Left lobe of liver (tissue), 2 donors: ENCODE results near the gene XPO5. TPM values are rescaled to one million over a fixed set of nuclear protein-coding genes. Genes with fewer than 3 reads are reported as not detected.
"Not testable (repeated sequence)": the region's sequence is repeated elsewhere in the genome, so short reads cannot be mapped to it uniquely, and the experiment has no call there.

Experiments
- ATAC-seq: fragments of 200-7000 bp; cut with Tn5 transposase; one replicate; pipeline ENCODE4 v1.9.1; 2020; ENCODE audit warnings: mild to moderate bottlenecking, moderate library complexity
- DNase-seq: peaks from one replicate; pipeline ENCODE4 v3.0.0-alpha.2; 2020; ENCODE audit warnings: low spot score
- total RNA-seq: library from RNA; stranded (reverse); gene quantifications from one replicate; pipeline ENCODE4 v1.2.1, GENCODE V29; 2021
- donor health status: DM: no; HTN: no; CAD: no; lungs with moderate emphysema.
- donor health status: DM: no; HTN: yes; CAD: no.

XPO5 gene
- total RNA-seq, 1 donor from 2014 or later: 14.6 TPM

DNA sequence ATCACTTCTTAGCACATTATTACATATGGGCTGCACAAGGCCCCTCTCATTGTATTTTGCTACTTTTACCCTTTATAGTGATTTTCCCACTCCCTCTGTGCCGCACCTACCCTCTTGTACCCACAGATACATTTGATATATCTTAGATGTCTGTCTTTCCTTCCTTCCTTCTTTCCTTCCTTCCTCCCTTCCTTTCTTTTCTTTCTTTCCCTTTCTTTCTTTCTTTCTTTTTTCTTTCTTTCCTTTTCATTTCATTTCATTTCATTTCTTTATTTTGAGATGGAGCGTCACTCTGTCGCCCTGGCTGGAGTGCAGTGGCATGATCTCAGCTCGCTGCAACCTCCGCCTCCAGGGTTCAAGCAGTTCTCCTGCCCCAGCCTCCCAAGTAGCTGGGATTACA lies 12.4 kb upstream of the XPO5 start:
- DNase-seq: no peak
- no peak for ATAC-seq

DNA sequence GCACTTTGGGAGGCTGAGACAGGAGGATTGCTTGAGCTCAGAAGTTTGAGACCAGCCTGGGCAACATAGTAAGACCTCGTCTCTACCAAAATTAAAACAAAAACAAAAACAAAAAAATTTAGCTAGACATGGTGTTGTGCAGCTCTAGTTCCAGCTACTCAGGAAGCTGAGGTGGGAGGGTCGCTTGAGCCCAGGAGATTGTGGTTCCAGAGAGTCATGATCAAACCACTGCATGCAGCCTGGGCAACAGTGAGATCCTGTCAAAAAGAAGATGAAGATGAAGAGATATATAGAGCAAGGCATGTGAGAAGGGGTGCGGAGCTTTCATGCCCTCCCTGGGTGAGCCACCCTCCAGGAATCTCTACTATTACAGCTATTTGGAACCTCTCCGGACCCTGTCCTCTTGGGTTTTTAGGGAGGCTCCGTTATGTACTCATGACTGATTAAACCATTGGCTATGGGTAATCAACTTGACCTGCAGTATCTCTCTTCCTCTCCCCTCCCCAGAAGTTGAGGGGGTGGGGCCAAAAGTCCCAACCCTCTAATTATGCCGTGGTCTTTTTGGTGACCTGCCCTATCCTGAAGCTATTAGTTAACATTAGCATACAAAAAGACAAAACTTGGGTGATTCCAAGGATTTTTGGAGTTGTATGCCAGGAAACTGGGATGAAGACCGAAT lies 9.2 kb upstream of the XPO5 start:
- no peak for DNase-seq

DNA sequence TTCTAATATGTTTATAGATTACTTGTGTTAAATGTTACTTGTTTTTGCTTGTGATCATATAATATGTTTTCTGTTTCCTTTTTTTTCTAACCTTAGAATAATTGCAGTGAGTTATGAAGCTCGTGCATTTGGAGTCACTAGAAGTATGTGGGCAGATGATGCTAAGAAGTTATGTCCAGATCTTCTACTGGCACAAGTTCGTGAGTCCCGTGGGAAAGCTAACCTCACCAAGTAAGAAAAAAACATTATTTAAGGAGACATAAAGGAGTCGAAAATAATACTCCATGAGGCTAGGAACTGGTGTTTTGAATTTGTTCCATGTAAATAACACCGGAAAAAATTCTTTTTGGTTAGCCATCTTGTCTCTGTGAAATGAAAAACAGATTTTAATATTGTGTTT lies 7.1 kb upstream of the XPO5 start:
- DNase-seq (no peak), ATAC-seq (no peak)

More for the DNA sequence above, 9.2 kb upstream of the XPO5 start:
- no peak for ATAC-seq

DNA sequence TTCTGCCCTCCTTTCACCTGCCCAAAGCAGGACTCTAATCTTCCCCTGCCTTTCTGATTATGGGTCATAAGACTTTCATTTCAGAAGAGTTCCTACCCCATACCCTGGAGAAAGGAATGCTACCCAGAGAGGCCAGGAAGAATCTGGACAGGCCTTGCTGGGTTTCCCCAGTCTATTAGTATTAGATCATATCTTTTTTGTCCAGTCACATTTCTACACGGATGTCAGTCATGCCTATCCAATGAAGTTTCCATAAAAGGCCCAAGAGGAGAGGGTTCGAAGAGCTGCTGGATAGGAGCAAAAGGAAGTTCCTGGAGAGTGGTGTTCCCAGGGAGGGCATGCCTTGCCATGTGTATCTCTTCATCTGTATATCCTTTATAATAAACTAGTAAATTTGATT lies 3.3 kb upstream of the XPO5 start:
- ATAC-seq: no peak
- DNase-seq: no peak

DNA sequence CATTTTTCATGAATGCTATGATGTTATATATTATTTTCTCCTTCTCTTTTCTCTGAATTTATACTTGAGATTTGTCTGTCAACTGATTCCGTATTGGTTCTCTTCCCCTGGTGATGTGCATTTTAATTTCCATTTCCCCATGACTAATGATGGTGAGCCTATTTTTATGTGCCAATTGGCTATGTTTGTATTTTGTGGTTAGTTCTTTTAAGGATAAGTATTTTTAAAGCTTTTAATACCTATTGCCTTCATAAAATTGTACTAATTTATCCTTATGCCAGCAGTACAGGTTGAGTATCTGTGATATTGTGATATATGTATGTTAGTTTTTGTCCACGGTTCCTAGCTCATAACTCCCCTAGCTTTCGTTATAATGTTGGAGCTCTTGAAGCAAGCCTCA lies 2.9 kb upstream of the XPO5 start:
- DNase-seq (no peak), ATAC-seq (no peak)

DNA sequence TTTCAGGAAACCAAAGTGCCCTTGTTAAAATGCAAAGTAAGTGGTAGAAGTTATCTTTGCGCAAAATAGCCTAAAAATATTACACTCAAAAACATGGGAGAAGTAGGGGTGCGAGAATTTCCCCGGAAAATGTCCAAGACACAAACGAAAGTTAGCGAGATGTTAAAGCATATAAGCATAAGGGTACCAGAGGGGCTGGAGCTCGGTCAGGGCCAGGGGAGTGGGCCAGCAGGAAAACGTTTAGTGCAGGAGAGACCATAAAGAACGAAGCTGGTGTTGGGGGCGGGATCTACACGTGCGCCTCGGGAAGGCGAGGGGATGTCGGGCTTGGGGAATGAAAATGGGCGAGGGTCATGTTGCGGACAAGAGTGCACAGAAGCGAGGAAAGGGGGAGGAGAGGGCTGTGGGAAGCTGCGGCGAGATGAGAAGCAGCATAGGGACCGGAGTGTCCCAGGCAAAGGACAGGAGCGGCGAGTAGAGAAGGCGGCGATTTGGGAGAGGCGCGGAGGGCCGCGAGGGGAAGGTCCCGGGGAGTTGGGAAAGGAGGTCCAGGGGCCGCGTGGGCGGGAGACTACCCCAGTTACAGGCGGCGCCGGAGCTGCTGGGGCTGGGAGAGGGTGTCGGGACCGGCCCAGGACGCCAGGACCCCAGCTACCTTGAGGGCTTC lies 600 bp downstream of the XPO5 start:
- DNase-seq: no peak

DNA sequence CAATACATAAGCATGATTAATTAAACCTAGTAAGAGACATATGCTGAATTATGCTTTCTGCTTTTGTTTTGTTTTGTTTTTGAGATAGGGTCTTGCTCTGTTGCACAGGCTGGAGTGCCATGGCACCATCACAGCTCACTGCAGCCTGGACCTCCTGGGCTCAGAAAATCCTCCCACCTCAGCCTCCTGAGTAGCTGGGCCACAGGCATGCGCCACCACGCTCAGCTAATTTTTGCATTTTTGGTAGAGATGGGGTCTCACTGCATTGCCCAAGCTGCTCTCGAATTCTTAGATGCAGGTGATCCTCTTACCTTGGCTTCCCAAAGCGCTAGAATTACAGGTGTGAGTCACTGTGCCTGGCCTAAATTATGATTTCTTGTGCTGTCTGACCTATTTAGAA lies 3.8 kb downstream of the XPO5 start:
- DNase-seq (no peak), ATAC-seq (no peak)

More for the DNA sequence above, 600 bp downstream of the XPO5 start:
- peak; percentile 58 for ATAC-seq

DNA sequence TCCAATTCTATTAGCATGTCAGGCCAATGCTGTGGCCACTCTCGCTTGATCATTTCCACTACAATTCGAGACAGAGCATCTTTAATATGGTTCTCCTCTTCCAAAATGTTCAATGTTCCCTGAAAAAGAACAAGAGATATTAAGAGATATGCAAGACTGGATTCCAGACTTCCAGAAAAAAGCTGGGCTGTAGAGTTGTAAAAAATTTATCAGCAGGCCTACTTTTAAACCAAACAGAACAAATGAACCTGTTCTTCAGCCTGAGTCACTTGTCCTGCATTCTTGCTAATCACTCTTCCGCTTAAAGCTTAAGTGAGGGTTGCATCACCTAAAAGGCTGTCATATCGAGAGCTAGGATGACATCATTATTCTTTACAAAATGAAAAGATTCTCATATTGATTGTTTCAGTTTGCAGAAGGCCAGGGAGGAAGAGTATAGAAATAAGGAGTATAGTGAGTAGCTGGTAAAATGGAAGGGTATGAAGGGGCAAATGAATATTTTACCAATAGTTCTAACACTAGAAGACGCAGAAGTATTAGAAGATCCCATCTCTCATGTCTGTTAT lies 4.9 kb downstream of the XPO5 start:
- ATAC-seq (no peak), DNase-seq (no peak)

DNA sequence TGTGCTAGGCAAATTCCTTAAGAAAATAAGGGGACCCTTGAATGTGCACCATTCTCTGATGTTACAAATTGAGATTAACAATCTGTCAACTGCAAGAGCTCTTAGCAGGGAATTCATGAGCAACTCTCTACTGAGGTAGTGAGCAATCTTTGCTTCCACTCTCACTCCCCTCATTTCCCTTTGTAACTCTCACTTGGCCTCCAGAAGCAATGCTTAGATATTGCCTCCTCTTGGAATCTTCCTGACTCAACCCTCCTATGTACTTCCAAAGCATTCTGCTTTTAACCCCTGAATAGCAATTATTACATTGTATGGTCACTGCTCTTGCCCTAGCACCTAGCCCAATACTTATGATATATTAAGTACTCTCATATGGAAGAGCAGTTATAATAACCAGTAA lies 16.5 kb downstream of the XPO5 start:
- ATAC-seq (no peak), DNase-seq (no peak)

DNA sequence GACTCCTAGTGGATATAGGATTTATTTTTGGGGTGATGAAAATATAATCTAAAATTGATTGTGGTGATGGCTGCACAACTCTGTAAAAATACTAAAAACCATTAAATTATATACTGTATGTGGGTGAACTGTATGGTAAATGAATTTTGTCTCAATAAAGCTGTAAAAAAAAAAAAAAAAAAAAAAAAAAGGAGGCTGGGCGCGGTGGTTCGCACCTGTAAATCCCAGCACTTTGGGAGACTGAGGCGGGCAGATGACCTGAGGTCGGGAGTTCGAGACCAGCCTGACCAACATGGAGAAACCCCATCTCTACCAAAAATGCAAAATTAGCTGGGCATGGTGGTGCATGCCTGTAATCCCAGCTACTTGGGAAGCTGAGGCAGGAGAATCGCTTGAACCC lies 18.2 kb downstream of the XPO5 start:
- not testable (repeated sequence) for ATAC-seq

DNA sequence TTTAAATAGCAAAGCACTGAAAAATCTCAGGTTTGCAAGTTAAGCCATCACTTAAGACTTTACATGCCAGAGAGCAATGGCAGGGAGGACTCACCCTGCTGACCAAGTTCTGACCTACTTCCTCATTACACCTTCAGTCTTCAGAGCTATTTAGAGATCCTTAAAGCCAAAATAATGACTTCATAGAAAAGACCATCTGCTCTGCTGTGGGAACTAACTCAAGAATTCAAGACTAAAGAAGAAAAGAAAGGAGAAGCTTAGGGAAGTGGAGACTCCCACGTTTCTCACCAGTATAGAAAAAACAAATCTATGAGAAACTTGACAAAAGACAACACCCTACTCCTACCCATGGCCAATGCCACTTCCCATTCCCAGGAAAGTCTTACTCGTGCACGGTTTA lies 28.6 kb downstream of the XPO5 start:
- DNase-seq (no peak), ATAC-seq (no peak)

More for the DNA sequence above, 18.2 kb downstream of the XPO5 start:
- not testable (repeated sequence) for DNase-seq

DNA sequence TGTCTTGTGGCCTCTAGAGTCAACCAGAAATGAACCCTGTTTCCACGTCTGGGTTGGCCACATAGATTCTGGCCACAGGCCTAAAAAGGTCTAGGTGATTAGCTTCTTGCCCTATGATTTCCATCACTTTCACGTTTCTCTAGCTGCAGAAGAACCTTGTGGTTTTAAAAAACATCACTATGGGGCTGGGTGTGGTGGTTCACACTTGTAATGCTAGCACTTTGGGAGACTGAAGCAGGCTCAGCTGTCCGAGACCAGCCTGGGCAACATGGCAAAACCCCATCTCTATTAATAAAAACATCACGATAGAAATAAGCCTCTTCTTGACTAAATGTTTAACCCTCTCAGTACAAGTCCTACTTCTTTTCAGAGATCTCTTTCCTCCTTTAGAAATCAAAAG lies 31.4 kb downstream of the XPO5 start:
- ATAC-seq: no peak
- no peak for DNase-seq

DNA sequence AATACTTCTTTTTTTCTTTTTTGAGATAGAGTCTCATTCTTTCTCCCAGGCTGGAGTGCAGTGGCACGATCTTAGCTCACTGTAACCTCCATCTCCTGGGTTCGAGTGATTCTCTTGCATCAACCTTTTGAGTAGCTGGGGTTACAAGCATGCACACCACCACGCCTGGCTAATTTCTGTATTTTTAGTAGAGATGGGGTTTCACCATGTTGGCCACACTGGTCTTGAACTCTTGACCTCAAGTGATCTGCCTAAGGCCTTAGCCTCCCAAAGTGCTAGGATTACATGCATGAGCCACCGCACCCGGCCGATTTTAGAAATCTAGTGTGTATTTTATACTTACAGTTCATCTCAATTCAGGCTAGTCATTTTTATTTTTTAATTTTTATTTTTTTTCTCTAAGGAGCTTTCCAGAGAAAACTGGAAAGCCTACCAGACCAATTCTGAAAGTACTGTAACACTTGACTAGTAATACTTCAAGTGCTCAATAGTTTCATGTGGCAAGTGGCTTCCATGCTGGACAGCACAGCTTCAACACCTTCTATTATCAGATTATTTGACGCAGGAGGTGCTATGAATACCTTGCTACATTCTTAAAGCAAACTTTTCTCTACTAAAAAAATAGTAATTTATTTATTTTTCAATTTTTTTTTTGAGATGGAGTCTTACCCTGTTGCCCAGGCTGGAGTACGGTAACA lies 33.9 kb downstream of the XPO5 start:
- ATAC-seq: no peak
- DNase-seq: no peak

DNA sequence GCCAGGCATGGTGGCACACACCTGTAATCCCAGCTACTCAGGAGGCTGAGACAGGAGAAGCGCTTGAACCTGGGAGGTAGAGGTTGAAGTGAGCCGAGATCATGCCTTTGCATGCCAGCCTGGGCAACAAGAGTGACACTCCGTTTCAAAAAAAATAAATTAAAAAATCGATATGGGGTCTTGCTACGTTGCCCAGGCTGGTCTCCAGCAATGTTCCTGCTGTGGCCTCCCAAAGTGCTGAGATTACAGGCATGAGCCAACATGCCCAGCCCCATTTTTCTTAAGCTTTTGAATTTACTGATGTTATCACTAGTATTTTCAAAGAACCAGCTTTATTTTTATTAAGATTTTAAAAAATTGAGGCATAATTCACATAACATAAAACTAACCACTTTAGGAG lies 35.3 kb downstream of the XPO5 start:
- no peak for DNase-seq
- no peak for ATAC-seq

DNA sequence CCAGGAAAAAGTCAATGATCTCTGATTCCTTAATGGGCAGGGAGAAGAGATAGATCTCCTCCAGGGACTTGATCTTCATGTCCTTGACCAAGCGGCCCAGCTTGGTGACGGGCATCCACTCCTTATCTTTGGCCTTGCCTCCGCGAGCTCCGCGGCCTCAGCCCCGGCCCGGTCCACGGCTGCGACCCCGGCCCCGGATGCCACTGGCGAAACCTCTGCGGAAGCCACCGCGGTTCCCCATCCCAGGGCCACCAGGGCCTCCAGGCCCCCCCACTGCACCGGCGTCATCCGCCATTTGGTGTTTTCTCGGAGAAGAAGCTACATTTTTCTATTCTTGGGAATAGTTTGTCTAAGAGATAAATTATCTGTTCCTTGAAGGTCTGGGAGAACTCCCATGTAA lies 36.4 kb downstream of the XPO5 start:
- not testable (repeated sequence) for DNase-seq, ATAC-seq

DNA sequence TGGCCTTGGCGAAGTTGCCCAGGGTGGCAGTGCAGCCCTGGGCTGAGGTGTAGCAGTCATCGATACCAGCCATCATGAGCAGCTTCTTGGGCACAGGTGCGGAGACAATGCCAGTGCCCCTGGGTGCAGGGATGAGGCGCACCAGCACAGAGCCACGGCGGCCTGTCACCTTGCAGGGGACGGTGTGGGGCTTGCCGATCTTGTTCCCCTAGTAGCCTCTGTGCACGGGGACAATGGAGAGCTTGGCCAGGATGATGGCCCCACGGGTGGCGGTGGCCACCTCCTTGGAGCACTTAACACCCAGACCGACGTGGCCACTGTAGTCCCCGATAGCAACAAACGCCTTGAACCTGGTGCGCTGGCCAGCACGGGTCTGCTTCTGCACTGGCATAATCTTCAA lies 36.9 kb downstream of the XPO5 start:
- not testable (repeated sequence) for DNase-seq, ATAC-seq

DNA sequence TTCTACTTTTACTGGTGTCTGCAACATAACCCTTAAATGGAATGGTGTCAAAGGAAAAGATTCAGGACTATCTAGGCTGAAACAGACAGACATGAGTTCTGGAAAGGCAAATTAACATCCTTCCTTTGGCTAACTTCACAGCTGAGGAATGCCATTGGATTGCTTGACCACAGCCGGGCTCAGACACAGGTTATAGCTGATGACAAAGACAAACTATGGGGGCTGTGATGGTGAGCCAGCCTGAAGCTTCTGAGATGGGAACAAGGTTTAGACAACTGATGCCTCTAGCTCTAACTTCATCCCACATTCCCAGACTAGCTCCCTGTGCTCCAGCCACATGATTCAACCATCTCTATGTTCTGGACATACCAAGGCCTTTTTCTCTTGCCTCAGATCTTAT lies 43.6 kb downstream of the XPO5 start:
- no peak for ATAC-seq
- DNase-seq: no peak

DNA sequence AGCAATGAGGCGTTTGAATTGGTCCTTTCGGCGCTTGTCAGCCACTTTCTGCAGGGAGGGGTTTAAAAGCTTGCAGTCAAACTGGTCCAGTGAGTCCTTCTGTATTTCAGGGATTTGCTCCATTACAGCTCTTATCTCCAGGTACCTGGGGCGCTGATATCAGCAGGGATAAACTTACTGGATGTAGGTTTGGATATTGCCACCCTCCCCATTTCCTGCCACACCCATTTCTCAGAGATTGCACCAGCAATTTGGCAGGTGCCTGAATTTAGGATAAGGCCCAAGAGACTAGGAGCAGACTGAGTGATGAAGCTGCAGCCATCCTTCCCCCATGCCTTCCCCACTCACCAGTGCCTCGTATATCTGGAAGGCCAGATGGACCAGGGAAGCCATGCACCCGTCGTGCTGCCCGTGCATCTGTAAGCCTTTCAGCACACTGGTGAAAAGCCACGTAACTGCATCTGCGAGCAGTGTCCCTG lies 51.3 kb downstream of the XPO5 start:
- ATAC-seq (no peak), DNase-seq (no peak)

DNA sequence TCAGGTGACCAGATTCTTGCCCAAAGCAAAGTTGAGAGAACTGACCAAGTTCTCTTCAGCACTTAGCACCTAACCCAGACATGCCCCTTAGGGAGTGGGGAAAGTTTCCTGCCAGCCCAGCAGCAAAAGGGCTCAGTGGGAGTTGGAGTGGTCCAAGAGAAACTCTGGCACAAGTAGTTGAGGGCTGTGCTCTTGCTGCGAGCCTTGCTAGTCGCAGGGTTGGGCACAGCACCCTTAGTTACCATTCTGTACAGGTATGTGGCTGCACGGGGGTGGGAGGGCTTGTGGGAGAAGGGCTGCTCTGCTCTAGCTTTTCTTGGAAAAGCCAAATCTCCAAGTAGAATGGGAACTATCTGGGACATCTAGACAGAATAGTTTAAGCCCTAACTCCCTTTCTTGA lies 52.6 kb downstream of the XPO5 start:
- DNase-seq (no peak), ATAC-seq (no peak)

DNA sequence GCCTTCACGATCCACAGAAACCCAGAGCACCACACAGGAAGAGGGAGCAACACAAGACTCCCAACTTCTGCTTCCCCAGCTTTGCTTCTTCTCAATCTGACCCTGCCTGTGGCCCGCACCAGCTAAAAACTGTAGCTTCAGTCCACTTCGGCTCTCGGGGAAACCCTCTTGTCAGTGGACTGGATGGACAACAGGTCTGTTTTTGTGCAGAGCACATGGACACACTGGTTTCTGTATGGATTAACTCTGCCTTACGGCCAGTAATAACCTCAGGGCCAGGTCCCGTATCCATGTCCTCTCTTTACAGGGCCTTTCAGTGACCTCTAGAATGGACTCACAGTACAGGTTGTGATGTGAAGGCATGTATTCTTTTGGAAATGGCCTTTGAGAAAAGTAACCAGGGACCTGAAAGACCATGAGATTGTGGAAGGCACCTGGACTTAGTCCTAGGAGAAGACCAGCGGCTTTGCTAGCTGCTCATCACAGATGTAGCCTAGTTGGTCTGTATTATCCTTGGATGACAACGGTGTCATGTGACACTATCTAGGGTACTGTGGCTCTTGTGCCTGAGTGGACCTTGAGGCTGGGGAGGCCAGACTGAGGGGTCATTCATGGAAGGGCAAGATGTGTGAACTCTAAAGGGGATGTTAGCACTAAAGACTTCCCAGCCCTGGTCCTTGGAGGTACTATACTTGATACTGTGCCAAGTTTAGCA lies 53.1 kb downstream of the XPO5 start:
- ATAC-seq: no peak
- no peak for DNase-seq

DNA sequence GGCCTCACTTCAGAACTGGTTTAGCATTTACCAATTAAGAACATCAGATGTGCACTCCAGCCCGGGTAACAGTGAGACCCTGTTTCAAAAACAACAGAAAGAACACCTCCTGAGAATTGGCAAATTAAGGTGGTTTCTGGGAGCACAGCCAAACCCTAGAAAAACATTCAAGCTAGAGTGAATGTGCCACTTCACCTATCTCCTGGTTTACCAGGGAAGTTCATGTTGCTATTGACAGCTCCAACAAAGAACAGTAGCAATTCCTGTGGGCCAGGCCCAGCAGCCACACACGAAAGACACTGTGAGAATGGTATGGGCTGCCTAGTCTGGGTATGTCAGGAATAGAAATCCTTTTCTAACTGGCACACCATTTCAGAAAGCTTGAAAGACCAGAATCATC lies 54.0 kb downstream of the XPO5 start:
- ATAC-seq (no peak), DNase-seq (no peak)
